Activated CD4-positive, alpha-beta T cell treated with anti-CD3 and anti-CD28 coated beads for 36 hours (primary cell): ENCODE data around the gene SH3BP4. TPM values are rescaled to one million over a fixed set of nuclear protein-coding genes. Genes with fewer than 3 reads are reported as not detected.
A peak's percentile ranks its signal among the peaks of the same experiment; 100 is the strongest.

Experiments used
- ATAC-seq: fragments of 200-7000 bp; cut with Tn5 transposase; one replicate; pipeline ENCODE4 v1.10.0; 2021; ENCODE audit warnings: mild to moderate bottlenecking, moderate library complexity
- CTCF ChIA-PET: fragments of 350-600 bp; sonication (Branson Sonifier 250); formaldehyde crosslinking; loops from one replicate; lab custom pipeline; 2021; ENCODE audit warnings: antibody characterized with exemption; lab: Charles Lee
- POLR2A ChIA-PET: fragments of 350-600 bp; sonication (Branson Sonifier 250); formaldehyde crosslinking; loops from one replicate; lab custom pipeline; 2021; ENCODE audit warnings: antibody characterized with exemption, inconsistent platforms; lab: Charles Lee
- DNase-seq: peaks from one replicate; pipeline ENCODE4 v3.0.0-alpha.2; 2020
- H3K27ac Mint-ChIP-seq: one replicate; pipeline ENCODE4 v1.8.0; 2021; ENCODE audit warnings: mixed read lengths
- H3K27me3 Mint-ChIP-seq: one replicate; pipeline ENCODE4 v1.8.0; 2021; ENCODE audit warnings: mixed read lengths
- H3K36me3 Mint-ChIP-seq: one replicate; pipeline ENCODE4 v1.8.0; 2021; ENCODE audit warnings: low read depth, mixed read lengths
- H3K4me1 Mint-ChIP-seq: one replicate; pipeline ENCODE4 v1.8.0; 2021; ENCODE audit warnings: mixed read lengths
- H3K4me3 Mint-ChIP-seq: one replicate; pipeline ENCODE4 v1.8.0; 2021; ENCODE audit warnings: mild to moderate bottlenecking, moderate library complexity, mixed read lengths
- H3K9me3 Mint-ChIP-seq: one replicate; pipeline ENCODE4 v1.8.0; 2021; ENCODE audit warnings: low read depth, mixed read lengths
- intact Hi-C, 2 experiments: fragments of 100-400 bp; cut with DNase I in 1 of 2; cut with micrococcal nuclease in 1 of 2; formaldehyde crosslinking; loops; one replicate each; pipeline versions ENCODE4 v1.14.2 to v1.15.1; 2022 to 2024; cut with DNase I, micrococcal nuclease
- total RNA-seq, 2 experiments: library from RNA; stranded (reverse); gene quantifications; one replicate each; pipeline ENCODE4 v1.2.3, GENCODE V29; 2021

SH3BP4 gene
- total RNA-seq, 2 experiments from 2014 or later = 0.21 to 0.32 TPM

- Mint-ChIP-seq H3K27ac (no peak overlapping the region), H3K27me3 (no peaks in the 10 kb centered on the region), H3K4me3 (no peak overlapping the region), H3K9me3 (no peaks in the 10 kb centered on the region), H3K36me3 (no peaks in the 10 kb centered on the region), H3K4me1 (no peaks in the 10 kb centered on the region)
- no peak for DNase-seq
- ChIA-PET POLR2A (no interaction called here), CTCF (no interaction called here)
- intact Hi-C loops = no loop called here
- ATAC-seq = no peak
These were observed 80.6 kb downstream of the SH3BP4 start for GRCh38 chr2:235032466-235032865.

- no peak overlapping the region for H3K27ac Mint-ChIP-seq
- no peak overlapping the region for H3K4me3 Mint-ChIP-seq
- DNase-seq (no peak), ATAC-seq (no peak)
- no peaks in the 10 kb centered on the region for H3K36me3 Mint-ChIP-seq
- POLR2A ChIA-PET = no interaction called here
- CTCF ChIA-PET = no interaction called here
- intact Hi-C loops = no loop called here
- H3K4me1 Mint-ChIP-seq = no peaks in the 10 kb centered on the region
- no peaks in the 10 kb centered on the region for H3K9me3 Mint-ChIP-seq
- no peaks in the 10 kb centered on the region for H3K27me3 Mint-ChIP-seq
These were observed 81.1 kb downstream of the SH3BP4 start for GRCh38 chr2:235032949-235033348.

GRCh38 chr2:235034265-235035118 is 82.7 kb downstream of the SH3BP4 start:
- ATAC-seq (no peak), DNase-seq (no peak)
- no peak overlapping the region for H3K27ac Mint-ChIP-seq
- no peaks in the 10 kb centered on the region for H3K36me3 Mint-ChIP-seq
- H3K4me1 Mint-ChIP-seq = no peaks in the 10 kb centered on the region
- intact Hi-C loops = no loop called here
- POLR2A ChIA-PET = no interaction called here
- H3K9me3 Mint-ChIP-seq = no peaks in the 10 kb centered on the region
- no peaks in the 10 kb centered on the region for H3K27me3 Mint-ChIP-seq
- H3K4me3 Mint-ChIP-seq = no peak overlapping the region
- CTCF ChIA-PET = interaction anchor here (0.6 kb wide), 1 partner anchor 379 kb away, joined by 3 read pairs; no protein-coding TSS in a partner anchor

GRCh38 chr2:235037604-235038166 is 85.9 kb downstream of the SH3BP4 start:
- DNase-seq (no peak), ATAC-seq (no peak)
- ChIA-PET POLR2A (no interaction called here), CTCF (interaction anchor here (0.7 kb wide), 1 partner anchor 261 kb away, joined by 3 read pairs; no protein-coding TSS in a partner anchor)
- H3K36me3 Mint-ChIP-seq = no peaks in the 10 kb centered on the region
- H3K4me3 Mint-ChIP-seq = no peak overlapping the region
- H3K27me3 Mint-ChIP-seq = no peaks in the 10 kb centered on the region
- no peaks in the 10 kb centered on the region for H3K9me3 Mint-ChIP-seq
- no peak overlapping the region for H3K27ac Mint-ChIP-seq
- intact Hi-C loops = no loop called here
- H3K4me1 Mint-ChIP-seq = no peaks in the 10 kb centered on the region

GRCh38 chr2:235041221-235041917 is 89.6 kb downstream of the SH3BP4 start:
- intact Hi-C loops = no loop called here
- CTCF ChIA-PET = interaction anchor here (0.7 kb wide), 1 partner anchor 17 kb away, joined by 3 read pairs; no protein-coding TSS in a partner anchor

GRCh38 chr2:235041918-235042575 is 90.2 kb downstream of the SH3BP4 start:
- intact Hi-C loops = no loop called here
- ATAC-seq (no peak), DNase-seq (no peak)
- POLR2A ChIA-PET = no interaction called here
- H3K27ac Mint-ChIP-seq = no peak overlapping the region
- no peaks in the 10 kb centered on the region for H3K9me3 Mint-ChIP-seq
- H3K4me1 Mint-ChIP-seq = peaks cover 12% of the 10 kb centered on the region
- H3K36me3 Mint-ChIP-seq = no peaks in the 10 kb centered on the region
- CTCF ChIA-PET = interaction anchor here (0.7 kb wide), 1 partner anchor 18 kb away, joined by 3 read pairs; no protein-coding TSS in a partner anchor
- H3K27me3 Mint-ChIP-seq = peaks cover 7% of the 10 kb centered on the region
- no peak overlapping the region for H3K4me3 Mint-ChIP-seq

More at GRCh38 chr2:235041221-235041917, 89.6 kb downstream of the SH3BP4 start:
- Mint-ChIP-seq H3K27ac (no peak overlapping the region), H3K4me1 (peaks cover 12% of the 10 kb centered on the region), H3K4me3 (no peak overlapping the region), H3K9me3 (no peaks in the 10 kb centered on the region), H3K27me3 (peaks cover 7% of the 10 kb centered on the region), H3K36me3 (no peaks in the 10 kb centered on the region)
- POLR2A ChIA-PET = no interaction called here
- DNase-seq (no peak), ATAC-seq (no peak)

GRCh38 chr2:235042576-235043515 is 91.0 kb downstream of the SH3BP4 start:
- Mint-ChIP-seq H3K36me3 (no peaks in the 10 kb centered on the region), H3K27me3 (peaks cover 9% of the 10 kb centered on the region), H3K9me3 (no peaks in the 10 kb centered on the region), H3K4me3 (no peak overlapping the region), H3K4me1 (peaks cover 12% of the 10 kb centered on the region), H3K27ac (no peak overlapping the region)
- ATAC-seq = no peak
- CTCF ChIA-PET = no interaction called here
- intact Hi-C loops = no loop called here
- POLR2A ChIA-PET = no interaction called here
- DNase-seq = no peak

GRCh38 chr2:235043762-235044500 is 92.1 kb downstream of the SH3BP4 start:
- ChIA-PET POLR2A (no interaction called here), CTCF (no interaction called here)
- Mint-ChIP-seq H3K4me1 (peaks cover 12% of the 10 kb centered on the region), H3K36me3 (no peaks in the 10 kb centered on the region), H3K9me3 (no peaks in the 10 kb centered on the region), H3K4me3 (no peak overlapping the region), H3K27me3 (peaks cover 9% of the 10 kb centered on the region), H3K27ac (no peak overlapping the region)
- no peak for DNase-seq
- no peak for ATAC-seq
- intact Hi-C loops = no loop called here

- peaks cover 12% of the 10 kb centered on the region for H3K4me1 Mint-ChIP-seq
- ATAC-seq = no peak
- no peaks in the 10 kb centered on the region for H3K9me3 Mint-ChIP-seq
These were observed 92.9 kb downstream of the SH3BP4 start for GRCh38 chr2:235044501-235045271.

More at GRCh38 chr2:235044501-235045271, 92.9 kb downstream of the SH3BP4 start:
- Mint-ChIP-seq H3K4me3 (no peak overlapping the region), H3K27ac (no peak overlapping the region), H3K27me3 (peaks cover 9% of the 10 kb centered on the region), H3K36me3 (no peaks in the 10 kb centered on the region)
- ChIA-PET CTCF (no interaction called here), POLR2A (no interaction called here)
- intact Hi-C loops = no loop called here
- DNase-seq = peak; percentile 16
